HEK293 (cell line): Measurements from ENCODE around the gene HMCN2.

Experiments
- CTCF ChIA-PET: fragments of 350-600 bp; formaldehyde crosslinking; extraction: SDS; loops from one replicate; lab custom pipeline; 2021; ENCODE audit warnings: antibody characterized with exemption; lab: Yijun Ruan, JAX
- POLR2A ChIA-PET: fragments of 300-600 bp; formaldehyde crosslinking; extraction: SDS; loops from one replicate; lab custom pipeline; 2020; ENCODE audit warnings: antibody characterized with exemption, inconsistent platforms; lab: Yijun Ruan, JAX
- H3K27ac ChIP-seq: fragments of 200-500 bp; sonication (Bioruptor generic); 2 replicates; pipeline ENCODE4 v1.5.1; 2014; ENCODE audit warnings: low read depth, low read length, control low read depth, inconsistent platforms; ENCODE audit errors: extremely low read depth
- H3K36me3 ChIP-seq, 2 experiments: fragments of 200-500 bp in 1 of 2; sonication (Bioruptor generic) in 1 of 2; 1 replicate in 1 of 2; 2 replicates in 1 of 2; pipeline ENCODE4 v1.5.1; 2014 to 2017; ENCODE audit warnings: inconsistent platforms in 2 of 2, low read length in 2 of 2; ENCODE audit not compliant: control insufficient read depth in 2 of 2, insufficient read depth in 1 of 2
- H3K4me1 ChIP-seq: fragments of 200-500 bp; sonication (Bioruptor generic); 2 replicates; pipeline ENCODE4 v1.5.1; 2014; ENCODE audit warnings: mild to moderate bottlenecking, low read length, inconsistent platforms; ENCODE audit not compliant: control insufficient read depth, insufficient read depth
- H3K4me3 ChIP-seq: 2 replicates; pipeline ENCODE4 v1.5.1; 2011; ENCODE audit warnings: low read depth, mild to moderate bottlenecking, control low read depth, low read length, moderate library complexity
- H3K9me3 ChIP-seq: fragments of 200-500 bp; sonication (Bioruptor generic); 2 replicates; pipeline ENCODE4 v1.5.1; 2014; ENCODE audit warnings: low read depth, low read length, inconsistent platforms; ENCODE audit not compliant: control insufficient read depth, insufficient read depth
- BCL11A ChIP-seq: fragments of 450-650 bp; formaldehyde crosslinking; IDR thresholded peaks from 2 replicates; pipeline ENCODE4 v1.5.1; 2016; ENCODE audit warnings: low read depth, missing biosample characterization, missing genetic modification characterization
- OVOL3 ChIP-seq: fragments of 450-650 bp; formaldehyde crosslinking; IDR thresholded peaks from 2 replicates; pipeline ENCODE4 v1.5.1; 2016; ENCODE audit warnings: missing biosample characterization, missing genetic modification characterization
- SCRT2 ChIP-seq: fragments of 450-650 bp; formaldehyde crosslinking; IDR thresholded peaks from 2 replicates; pipeline ENCODE4 v1.5.1; 2016; ENCODE audit warnings: missing biosample characterization, missing genetic modification characterization
- ZFP3 ChIP-seq: fragments of 450-650 bp; formaldehyde crosslinking; IDR thresholded peaks from 2 replicates; pipeline ENCODE4 v1.5.1; 2016; ENCODE audit warnings: low read depth, missing biosample characterization, missing genetic modification characterization
- ZNF132 ChIP-seq: fragments of 450-650 bp; formaldehyde crosslinking; IDR thresholded peaks from 2 replicates; pipeline ENCODE4 v1.5.1; 2017; ENCODE audit warnings: missing biosample characterization, missing genetic modification characterization, borderline replicate concordance
- ZNF138 ChIP-seq: fragments of 450-650 bp; formaldehyde crosslinking; IDR thresholded peaks from 2 replicates; pipeline ENCODE4 v1.5.1; 2016; ENCODE audit warnings: missing biosample characterization, missing genetic modification characterization, borderline replicate concordance
- ZNF19 ChIP-seq: fragments of 450-650 bp; formaldehyde crosslinking; IDR thresholded peaks from 2 replicates; pipeline ENCODE4; 2016; ENCODE audit warnings: missing biosample characterization, missing genetic modification characterization, low read depth
- ZNF37A ChIP-seq: fragments of 450-650 bp; IDR thresholded peaks from 2 replicates; pipeline ENCODE4 v1.5.1; 2018; ENCODE audit warnings: missing biosample characterization, missing genetic modification characterization
- ZNF544 ChIP-seq: fragments of 450-650 bp; formaldehyde crosslinking; IDR thresholded peaks from 2 replicates; pipeline ENCODE4 v1.5.0; 2017; ENCODE audit warnings: missing biosample characterization, missing genetic modification characterization
- ZNF555 ChIP-seq: fragments of 450-650 bp; formaldehyde crosslinking; conservative IDR thresholded peaks from 2 replicates; pipeline ENCODE4 v1.5.1; 2017; ENCODE audit warnings: missing biosample characterization, mild to moderate bottlenecking, missing genetic modification characterization, inconsistent platforms
- ZNF76 ChIP-seq: fragments of 450-650 bp; formaldehyde crosslinking; IDR thresholded peaks from 2 replicates; pipeline ENCODE4; 2016; ENCODE audit warnings: low read depth, missing biosample characterization, missing genetic modification characterization, borderline replicate concordance
- ZNF768 ChIP-seq: fragments of 450-650 bp; formaldehyde crosslinking; IDR thresholded peaks from 2 replicates; pipeline ENCODE4 v1.5.1; 2018; ENCODE audit warnings: missing biosample characterization, mild to moderate bottlenecking, missing genetic modification characterization
- TF ChIP-seq, protein P1 (sequence below): fragments of 450-650 bp; formaldehyde crosslinking; IDR thresholded peaks from 2 replicates; pipeline ENCODE4 v1.5.1; 2016; ENCODE audit warnings: missing biosample characterization, missing genetic modification characterization
- TF ChIP-seq, protein P2 (sequence below): fragments of 450-650 bp; IDR thresholded peaks from 2 replicates; pipeline ENCODE4 v1.5.1; 2018; ENCODE audit warnings: missing biosample characterization, missing genetic modification characterization
- TF ChIP-seq, protein P3 (sequence below): fragments of 450-650 bp; formaldehyde crosslinking; IDR thresholded peaks from 2 replicates; pipeline ENCODE4 v1.5.1; 2016; ENCODE audit warnings: missing biosample characterization, missing genetic modification characterization
- TF ChIP-seq, protein P4 (sequence below): fragments of 450-650 bp; formaldehyde crosslinking; IDR thresholded peaks from 2 replicates; pipeline ENCODE4 v1.5.1; 2016; ENCODE audit warnings: missing biosample characterization, missing genetic modification characterization
- TF ChIP-seq, protein P5 (sequence below): fragments of 450-650 bp; formaldehyde crosslinking; IDR thresholded peaks from 2 replicates; pipeline ENCODE4 v1.5.1; 2016; ENCODE audit warnings: missing biosample characterization, missing genetic modification characterization

The HMCN2 gene

DNA sequence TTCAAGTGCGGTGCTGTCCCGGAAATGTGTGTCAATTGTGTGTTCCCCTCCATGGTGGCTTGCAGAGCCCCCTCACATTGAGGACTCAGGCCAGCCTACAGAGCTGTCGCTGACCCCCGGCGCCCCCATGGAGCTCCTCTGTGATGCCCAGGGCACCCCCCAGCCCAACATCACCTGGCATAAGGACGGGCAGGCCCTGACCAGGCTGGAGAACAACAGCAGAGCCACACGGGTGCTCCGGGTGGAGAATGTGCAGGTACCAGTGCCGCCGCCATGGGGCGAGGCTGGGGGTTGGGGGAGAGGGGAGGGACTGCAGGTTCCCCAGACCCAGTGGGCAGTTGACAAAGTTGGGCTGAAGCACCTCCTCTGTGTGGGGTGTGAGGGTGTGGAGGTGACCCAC is 128.8 kb downstream of the HMCN2 start (continued):
- TF ChIP-seq, protein P1, sequence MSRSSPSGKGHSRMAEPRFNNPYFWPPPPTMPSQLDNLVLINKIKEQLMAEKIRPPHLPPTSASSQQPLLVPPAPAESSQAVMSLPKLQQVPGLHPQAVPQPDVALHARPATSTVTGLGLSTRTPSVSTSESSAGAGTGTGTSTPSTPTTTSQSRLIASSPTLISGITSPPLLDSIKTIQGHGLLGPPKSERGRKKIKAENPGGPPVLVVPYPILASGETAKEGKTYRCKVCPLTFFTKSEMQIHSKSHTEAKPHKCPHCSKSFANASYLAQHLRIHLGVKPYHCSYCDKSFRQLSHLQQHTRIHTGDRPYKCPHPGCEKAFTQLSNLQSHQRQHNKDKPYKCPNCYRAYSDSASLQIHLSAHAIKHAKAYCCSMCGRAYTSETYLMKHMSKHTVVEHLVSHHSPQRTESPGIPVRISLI (tag by site-specific recombination): no peak
- TF ChIP-seq ZNF132 (tag by site-specific recombination): no peak
- TF ChIP-seq, protein P2, sequence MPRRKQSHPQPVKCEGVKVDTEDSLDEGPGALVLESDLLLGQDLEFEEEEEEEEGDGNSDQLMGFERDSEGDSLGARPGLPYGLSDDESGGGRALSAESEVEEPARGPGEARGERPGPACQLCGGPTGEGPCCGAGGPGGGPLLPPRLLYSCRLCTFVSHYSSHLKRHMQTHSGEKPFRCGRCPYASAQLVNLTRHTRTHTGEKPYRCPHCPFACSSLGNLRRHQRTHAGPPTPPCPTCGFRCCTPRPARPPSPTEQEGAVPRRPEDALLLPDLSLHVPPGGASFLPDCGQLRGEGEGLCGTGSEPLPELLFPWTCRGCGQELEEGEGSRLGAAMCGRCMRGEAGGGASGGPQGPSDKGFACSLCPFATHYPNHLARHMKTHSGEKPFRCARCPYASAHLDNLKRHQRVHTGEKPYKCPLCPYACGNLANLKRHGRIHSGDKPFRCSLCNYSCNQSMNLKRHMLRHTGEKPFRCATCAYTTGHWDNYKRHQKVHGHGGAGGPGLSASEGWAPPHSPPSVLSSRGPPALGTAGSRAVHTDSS (tag by site-specific recombination): no peak
- no peak for TF ChIP-seq ZNF544 (tag by site-specific recombination)
- no peak for TF ChIP-seq OVOL3

DNA sequence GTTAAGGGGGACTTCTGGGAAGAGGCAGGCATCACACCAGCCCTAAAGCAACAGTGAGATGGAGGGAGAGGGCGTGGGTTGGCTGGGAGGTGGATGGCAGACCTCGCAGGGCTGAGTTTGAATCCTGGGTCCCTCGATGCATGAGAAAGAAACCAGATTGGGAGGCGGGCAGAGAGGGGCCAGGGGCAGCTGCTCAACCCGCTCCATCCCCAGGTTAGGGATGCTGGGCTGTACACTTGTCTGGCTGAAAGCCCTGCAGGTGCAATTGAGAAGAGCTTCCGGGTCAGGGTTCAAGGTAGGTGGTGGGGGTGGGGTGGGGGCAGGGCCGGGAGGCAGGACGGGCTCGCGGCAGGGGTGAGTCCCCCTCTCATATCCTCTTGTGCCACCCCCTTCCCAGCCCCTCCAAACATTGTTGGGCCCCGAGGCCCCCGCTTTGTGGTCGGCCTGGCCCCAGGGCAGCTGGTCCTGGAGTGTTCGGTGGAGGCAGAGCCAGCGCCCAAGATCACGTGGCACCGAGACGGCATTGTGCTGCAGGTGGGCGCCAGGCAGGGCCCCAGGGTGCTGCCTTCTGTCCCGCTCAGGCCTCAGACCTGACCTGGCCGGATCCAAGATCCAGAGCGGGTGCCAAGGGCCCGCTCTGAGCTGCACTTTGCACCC is 129.4 kb downstream of the HMCN2 start:
- no peaks in the 10 kb centered on the region for H3K36me3 ChIP-seq
- H3K4me1 ChIP-seq: no peaks in the 10 kb centered on the region
- ChIA-PET CTCF (no interaction called here), POLR2A (interaction anchor here (0.6 kb wide), 1 partner anchor 148 kb away, joined by 5 read pairs; no protein-coding TSS in a partner anchor)
- H3K4me3 ChIP-seq: no peak overlapping the region
- TF ChIP-seq ZNF37A (tag by site-specific recombination): no peak
- TF ChIP-seq ZNF555 (tag by site-specific recombination): no peak
- no peak for TF ChIP-seq ZNF138 (tag by site-specific recombination)
- TF ChIP-seq, protein P3, sequence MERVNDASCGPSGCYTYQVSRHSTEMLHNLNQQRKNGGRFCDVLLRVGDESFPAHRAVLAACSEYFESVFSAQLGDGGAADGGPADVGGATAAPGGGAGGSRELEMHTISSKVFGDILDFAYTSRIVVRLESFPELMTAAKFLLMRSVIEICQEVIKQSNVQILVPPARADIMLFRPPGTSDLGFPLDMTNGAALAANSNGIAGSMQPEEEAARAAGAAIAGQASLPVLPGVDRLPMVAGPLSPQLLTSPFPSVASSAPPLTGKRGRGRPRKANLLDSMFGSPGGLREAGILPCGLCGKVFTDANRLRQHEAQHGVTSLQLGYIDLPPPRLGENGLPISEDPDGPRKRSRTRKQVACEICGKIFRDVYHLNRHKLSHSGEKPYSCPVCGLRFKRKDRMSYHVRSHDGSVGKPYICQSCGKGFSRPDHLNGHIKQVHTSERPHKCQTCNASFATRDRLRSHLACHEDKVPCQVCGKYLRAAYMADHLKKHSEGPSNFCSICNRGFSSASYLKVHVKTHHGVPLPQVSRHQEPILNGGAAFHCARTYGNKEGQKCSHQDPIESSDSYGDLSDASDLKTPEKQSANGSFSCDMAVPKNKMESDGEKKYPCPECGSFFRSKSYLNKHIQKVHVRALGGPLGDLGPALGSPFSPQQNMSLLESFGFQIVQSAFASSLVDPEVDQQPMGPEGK (tag by site-specific recombination): no peak
- no peak for TF ChIP-seq ZFP3 (tag by site-specific recombination)
- TF ChIP-seq ZNF76 (tag by site-specific recombination): no peak
- TF ChIP-seq, protein P4, sequence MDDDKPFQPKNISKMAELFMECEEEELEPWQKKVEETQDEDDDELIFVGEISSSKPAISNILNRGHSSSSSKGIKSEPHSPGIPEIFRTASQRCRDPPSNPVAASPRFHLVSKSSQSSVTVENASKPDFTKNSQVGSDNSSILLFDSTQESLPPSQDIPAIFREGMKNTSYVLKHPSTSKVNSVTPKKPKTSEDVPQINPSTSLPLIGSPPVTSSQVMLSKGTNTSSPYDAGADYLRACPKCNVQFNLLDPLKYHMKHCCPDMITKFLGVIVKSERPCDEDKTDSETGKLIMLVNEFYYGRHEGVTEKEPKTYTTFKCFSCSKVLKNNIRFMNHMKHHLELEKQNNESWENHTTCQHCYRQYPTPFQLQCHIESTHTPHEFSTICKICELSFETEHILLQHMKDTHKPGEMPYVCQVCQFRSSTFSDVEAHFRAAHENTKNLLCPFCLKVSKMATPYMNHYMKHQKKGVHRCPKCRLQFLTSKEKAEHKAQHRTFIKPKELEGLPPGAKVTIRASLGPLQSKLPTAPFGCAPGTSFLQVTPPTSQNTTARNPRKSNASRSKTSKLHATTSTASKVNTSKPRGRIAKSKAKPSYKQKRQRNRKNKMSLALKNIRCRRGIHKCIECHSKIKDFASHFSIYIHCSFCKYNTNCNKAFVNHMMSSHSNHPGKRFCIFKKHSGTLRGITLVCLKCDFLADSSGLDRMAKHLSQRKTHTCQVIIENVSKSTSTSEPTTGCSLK (tag by site-specific recombination): no peak
- no peak for TF ChIP-seq ZNF19 (tag by site-specific recombination)
- TF ChIP-seq SCRT2 (tag by site-specific recombination): no peak
- no peak for TF ChIP-seq BCL11A
- TF ChIP-seq, protein P5, sequence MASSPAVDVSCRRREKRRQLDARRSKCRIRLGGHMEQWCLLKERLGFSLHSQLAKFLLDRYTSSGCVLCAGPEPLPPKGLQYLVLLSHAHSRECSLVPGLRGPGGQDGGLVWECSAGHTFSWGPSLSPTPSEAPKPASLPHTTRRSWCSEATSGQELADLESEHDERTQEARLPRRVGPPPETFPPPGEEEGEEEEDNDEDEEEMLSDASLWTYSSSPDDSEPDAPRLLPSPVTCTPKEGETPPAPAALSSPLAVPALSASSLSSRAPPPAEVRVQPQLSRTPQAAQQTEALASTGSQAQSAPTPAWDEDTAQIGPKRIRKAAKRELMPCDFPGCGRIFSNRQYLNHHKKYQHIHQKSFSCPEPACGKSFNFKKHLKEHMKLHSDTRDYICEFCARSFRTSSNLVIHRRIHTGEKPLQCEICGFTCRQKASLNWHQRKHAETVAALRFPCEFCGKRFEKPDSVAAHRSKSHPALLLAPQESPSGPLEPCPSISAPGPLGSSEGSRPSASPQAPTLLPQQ (tag by site-specific recombination): no peak
- no peak for TF ChIP-seq ZNF768 (tag by site-specific recombination)
- H3K27ac ChIP-seq: no peak overlapping the region
- no peaks in the 10 kb centered on the region for H3K9me3 ChIP-seq
